ENCODE measurements around the gene WFS1.

The WFS1 gene

DNA sequence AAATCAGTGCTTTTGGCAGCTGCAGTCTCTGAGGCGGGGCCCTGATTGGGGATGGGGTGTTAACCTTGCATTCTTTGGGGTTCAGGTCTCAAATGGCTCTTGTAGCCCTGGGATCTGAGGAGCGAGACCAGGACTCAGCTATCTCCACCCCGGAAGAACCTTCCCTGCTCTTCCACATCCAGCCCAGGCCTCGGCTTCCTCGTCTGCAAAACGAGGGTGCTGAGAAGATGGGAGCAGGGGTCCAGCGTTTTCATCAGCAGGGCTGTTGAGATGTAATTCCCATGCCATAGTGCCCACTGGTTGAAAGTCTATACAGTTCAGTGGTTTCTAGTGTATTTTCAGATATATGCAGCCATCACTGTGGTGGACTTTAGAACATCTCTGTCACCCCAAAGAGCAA is 34.6 kb upstream of the WFS1 start:
- Histone ChIP-seq H3K9ac (no peak overlapping the region), H3K4me2 (peak overlapping the region; percentile 79), H3K36me3 (no peaks in the 10 kb centered on the region), H3K4me3 (peak overlapping the region; percentile 8; the same call in 1 of the 2 replicates), H4K20me1 (no peaks in the 10 kb centered on the region), H3K27ac (peak overlapping the region; percentile 27), H3K27me3 (no peaks in the 10 kb centered on the region), H3K9me3 (no peaks in the 10 kb centered on the region), H3K4me1 (peaks cover 67% of the 10 kb centered on the region)
- no peak for TF ChIP-seq Cebpa-rat (IDR thresholded peaks at IDR 0.05)

DNA sequence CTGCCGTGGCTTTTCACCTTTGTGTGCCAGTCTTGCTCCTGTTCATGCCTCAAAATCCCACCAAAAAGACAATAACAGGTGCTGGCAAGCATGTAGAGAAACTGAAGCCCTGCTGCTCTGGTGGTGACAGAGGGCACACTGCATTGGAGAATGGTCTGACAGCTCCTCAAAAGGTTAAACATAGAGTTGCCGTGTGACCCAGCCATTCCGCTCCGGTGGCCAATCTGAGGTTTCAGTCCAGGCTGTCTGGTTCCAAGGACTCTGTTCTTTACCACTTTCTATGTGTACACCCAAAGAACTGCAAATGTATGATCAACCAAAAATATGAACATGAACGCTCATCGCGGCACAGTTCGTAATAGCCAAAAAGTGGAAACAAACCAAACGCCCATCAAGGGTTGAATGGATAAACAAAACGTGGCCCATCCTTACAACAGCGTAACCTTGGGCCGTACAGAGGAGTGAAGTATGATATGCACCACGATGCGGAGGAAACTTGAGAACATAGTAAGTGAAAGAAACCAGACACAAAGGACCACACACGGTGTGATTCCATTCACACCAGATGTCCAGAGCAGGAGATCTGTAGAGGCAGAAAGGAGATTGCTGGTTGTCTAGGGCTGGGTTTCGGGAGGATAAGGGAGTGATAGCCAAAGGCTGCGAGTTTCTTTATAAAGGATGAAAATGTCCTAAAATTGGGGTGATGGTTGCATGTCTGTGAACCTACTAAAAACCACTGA is 33.6 kb upstream of the WFS1 start:
- peaks cover 56% of the 10 kb centered on the region for H3K4me1 ChIP-seq
- H3K36me3 ChIP-seq: no peaks in the 10 kb centered on the region
- no peak for TF ChIP-seq Cebpa-rat (IDR thresholded peaks at IDR 0.05)
- H3K27ac ChIP-seq: peak overlapping the region; percentile 27; the same call in 1 of the 2 replicates
- H3K9ac ChIP-seq: no peak overlapping the region
- no peak overlapping the region for H3K4me3 ChIP-seq
- H4K20me1 ChIP-seq: no peaks in the 10 kb centered on the region
- H3K4me2 ChIP-seq: peak overlapping the region; percentile 79
- no peaks in the 10 kb centered on the region for H3K9me3 ChIP-seq
- no peaks in the 10 kb centered on the region for H3K27me3 ChIP-seq

DNA sequence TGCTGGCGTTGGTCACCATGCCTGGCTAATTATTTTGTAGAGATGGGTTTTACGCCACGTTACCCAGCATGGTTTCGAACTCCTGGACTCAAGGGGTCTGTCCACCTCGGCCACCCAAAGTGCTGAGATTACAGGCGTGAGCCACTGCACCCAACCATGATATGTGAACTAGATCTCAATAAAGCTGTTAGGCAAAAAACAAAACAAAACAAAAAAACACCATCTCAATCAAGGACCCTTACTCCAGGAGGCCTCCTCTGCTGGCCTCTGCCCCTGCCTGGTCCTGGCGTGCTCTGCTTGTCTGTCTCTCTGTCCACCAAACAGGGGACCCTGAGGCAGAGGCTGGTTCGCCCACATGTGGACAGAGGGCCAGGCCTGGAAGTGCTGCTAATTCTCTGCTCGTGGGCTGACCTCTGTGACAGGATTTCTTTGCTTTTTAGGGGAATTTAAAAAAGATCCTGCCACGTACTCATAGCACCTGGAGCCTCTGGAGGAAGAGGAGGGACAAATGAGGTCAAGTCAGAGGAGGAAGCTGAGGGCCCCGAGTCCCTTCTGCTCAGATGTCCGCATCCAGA is 32.7 kb upstream of the WFS1 start:
- 0 out of 2 replicates have a peak overlapping the region, but pooled peaks have one; percentile 8 for H3K27ac ChIP-seq
- no peak overlapping the region for H3K9ac ChIP-seq
- no peak for TF ChIP-seq Cebpa-rat (IDR thresholded peaks at IDR 0.05)
- H4K20me1 ChIP-seq: no peaks in the 10 kb centered on the region
- H3K9me3 ChIP-seq: no peaks in the 10 kb centered on the region
- no peak overlapping the region for H3K4me3 ChIP-seq
- H3K4me2 ChIP-seq: peak overlapping the region; percentile 23; the same call in 1 of the 2 replicates
- H3K36me3 ChIP-seq: no peaks in the 10 kb centered on the region
- peaks cover 51% of the 10 kb centered on the region for H3K4me1 ChIP-seq
- no peaks in the 10 kb centered on the region for H3K27me3 ChIP-seq

DNA sequence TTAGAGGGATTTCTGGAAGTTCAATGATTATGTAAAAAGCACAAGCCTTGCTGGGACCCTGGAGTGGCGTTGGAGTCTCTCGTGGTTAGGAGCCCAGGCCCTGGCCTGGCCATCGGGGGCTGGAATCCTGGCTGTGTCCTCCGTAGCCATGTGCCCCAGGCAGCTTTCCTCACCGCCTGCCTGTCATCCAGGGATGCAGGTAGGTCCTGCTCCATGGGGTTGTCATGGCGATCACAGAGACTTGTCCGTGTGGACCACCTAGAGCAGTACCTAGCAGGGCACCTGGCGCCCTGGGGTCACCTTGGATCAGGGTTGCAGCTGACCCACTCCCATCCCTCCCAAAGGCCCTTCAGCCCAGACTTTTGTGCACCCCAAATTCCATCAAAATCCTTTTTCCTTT is 30.2 kb upstream of the WFS1 start:
- H3K36me3 ChIP-seq: no peaks in the 10 kb centered on the region
- peaks cover 31% of the 10 kb centered on the region for H3K4me1 ChIP-seq
- no peaks in the 10 kb centered on the region for H4K20me1 ChIP-seq
- H3K4me3 ChIP-seq: no peak overlapping the region
- no peak overlapping the region for H3K27ac ChIP-seq
- H3K9me3 ChIP-seq: peaks cover 11% of the 10 kb centered on the region
- H3K9ac ChIP-seq: no peak overlapping the region
- TF ChIP-seq Cebpa-rat (IDR thresholded peaks at IDR 0.05): no peak
- no peak overlapping the region for H3K4me2 ChIP-seq
- no peaks in the 10 kb centered on the region for H3K27me3 ChIP-seq

DNA sequence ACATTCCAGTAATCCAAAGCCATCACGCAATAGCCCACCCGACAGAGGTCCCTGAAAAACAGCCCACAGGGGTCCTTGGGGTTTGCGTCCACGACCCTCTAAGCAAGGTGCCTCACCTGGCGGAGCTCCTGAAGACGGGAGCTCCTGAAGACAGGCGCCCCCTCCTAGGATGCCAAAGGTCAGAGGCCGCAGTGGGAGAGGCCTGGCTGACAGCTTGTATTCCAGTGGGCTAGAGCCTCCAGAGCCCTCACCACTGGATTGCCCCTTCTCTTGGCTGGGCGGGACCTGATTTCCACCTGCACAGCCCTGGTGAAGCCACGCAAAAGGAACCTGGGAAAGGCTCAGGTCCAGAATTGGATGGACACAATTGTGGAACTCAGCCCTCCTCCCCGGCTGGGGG is 29.7 kb upstream of the WFS1 start:
- H3K27ac ChIP-seq: no peak overlapping the region
- H3K4me3 ChIP-seq: no peak overlapping the region
- peaks cover 15% of the 10 kb centered on the region for H3K9me3 ChIP-seq
- no peak for TF ChIP-seq Cebpa-rat (IDR thresholded peaks at IDR 0.05)
- no peaks in the 10 kb centered on the region for H4K20me1 ChIP-seq
- H3K36me3 ChIP-seq: no peaks in the 10 kb centered on the region
- H3K4me2 ChIP-seq: no peak overlapping the region
- no peak overlapping the region for H3K9ac ChIP-seq
- no peaks in the 10 kb centered on the region for H3K27me3 ChIP-seq
- H3K4me1 ChIP-seq: peaks cover 26% of the 10 kb centered on the region

DNA sequence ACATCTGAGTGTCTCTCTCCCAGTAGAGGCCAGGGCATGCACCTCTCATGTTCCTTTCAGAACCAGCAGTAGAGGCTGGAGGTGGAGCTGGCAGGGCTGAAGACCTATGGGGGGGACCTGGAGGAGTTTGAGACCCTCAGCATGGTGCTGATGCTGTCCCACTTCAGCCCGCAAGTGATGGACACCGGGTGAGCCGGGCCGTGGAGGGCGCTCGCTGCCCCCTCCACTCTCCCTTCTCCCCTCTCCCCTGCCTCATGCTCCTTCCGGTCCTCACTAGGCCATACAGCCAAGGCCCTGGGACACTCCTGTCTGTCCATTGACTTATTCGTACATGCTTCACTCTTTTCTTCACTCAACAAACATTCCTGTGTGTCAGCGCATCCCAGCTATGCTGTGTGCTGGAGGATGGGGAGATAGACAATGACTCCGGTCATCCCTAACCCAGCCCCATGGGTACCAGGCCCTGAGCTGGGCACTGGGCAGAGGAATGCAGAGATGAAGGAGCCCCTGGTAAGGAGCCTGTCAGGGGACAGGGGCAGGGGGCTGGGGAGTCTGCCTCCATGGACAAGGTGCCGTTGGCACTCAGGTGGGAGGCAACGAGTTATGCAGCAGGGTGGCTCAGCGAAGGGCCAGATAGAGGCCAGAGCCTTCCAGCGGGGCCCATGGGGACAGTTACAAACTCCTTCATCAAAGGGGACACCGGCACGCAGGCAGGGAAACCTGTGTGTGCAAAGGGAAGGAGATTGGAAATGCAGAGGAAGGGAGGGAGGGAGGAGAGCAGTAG is 28.4 kb upstream of the WFS1 start:
- no peak overlapping the region for H3K4me2 ChIP-seq
- no peak for TF ChIP-seq Cebpa-rat (IDR thresholded peaks at IDR 0.05)

DNA sequence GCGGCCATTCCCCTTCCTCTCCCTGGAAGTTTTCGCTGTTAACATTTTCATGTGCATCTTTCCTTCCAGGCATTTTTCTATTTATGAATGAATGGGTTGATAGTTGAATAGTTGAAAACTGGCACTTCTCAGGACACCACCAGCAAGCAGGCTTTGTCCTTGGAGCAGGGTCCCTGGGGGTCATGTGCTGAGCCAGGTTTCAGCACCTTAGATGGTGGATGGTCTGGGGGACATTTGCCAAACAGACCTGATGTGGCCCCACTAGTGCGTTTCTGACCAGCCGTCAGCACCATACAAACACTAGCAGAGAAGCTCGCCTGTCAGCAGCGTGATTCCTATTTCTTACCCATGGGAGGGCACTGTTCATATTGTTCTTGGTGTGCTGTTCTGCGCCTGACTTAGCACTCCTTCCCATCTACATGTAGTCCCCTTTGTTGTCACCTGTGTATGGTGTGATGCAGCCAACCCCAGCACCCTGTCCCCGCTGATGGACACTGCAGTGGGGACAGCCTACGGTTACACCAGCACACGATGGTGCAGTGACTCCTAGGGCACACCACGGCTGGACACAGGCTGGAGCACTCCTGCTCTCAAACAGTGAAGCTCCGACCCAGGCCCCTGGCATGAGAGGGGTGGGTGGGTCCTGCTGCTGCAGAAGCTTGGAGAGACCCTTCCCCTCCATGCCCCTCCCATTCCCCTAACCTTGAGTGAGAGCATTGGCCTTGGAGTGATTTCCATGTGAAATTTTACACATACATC is 27.2 kb upstream of the WFS1 start:
- Histone ChIP-seq H3K27me3 (no peaks in the 10 kb centered on the region), H3K36me3 (peaks cover 4% of the 10 kb centered on the region; the same call in 1 of the 2 replicates), H3K4me3 (no peak overlapping the region), H3K4me1 (peaks cover 3% of the 10 kb centered on the region; the same call in 1 of the 2 replicates), H4K20me1 (no peaks in the 10 kb centered on the region), H3K4me2 (no peak overlapping the region), H3K9ac (no peak overlapping the region), H3K9me3 (peaks cover 33% of the 10 kb centered on the region), H3K27ac (no peak overlapping the region)
- TF ChIP-seq Cebpa-rat (IDR thresholded peaks at IDR 0.05): no peak

More for the DNA sequence above, 28.4 kb upstream of the WFS1 start:
- Histone ChIP-seq H3K4me1 (peaks cover 13% of the 10 kb centered on the region), H3K4me3 (no peak overlapping the region), H3K27ac (no peak overlapping the region), H4K20me1 (no peaks in the 10 kb centered on the region), H3K36me3 (peaks cover 4% of the 10 kb centered on the region; the same call in 1 of the 2 replicates), H3K9ac (no peak overlapping the region), H3K27me3 (no peaks in the 10 kb centered on the region), H3K9me3 (peaks cover 28% of the 10 kb centered on the region)

DNA sequence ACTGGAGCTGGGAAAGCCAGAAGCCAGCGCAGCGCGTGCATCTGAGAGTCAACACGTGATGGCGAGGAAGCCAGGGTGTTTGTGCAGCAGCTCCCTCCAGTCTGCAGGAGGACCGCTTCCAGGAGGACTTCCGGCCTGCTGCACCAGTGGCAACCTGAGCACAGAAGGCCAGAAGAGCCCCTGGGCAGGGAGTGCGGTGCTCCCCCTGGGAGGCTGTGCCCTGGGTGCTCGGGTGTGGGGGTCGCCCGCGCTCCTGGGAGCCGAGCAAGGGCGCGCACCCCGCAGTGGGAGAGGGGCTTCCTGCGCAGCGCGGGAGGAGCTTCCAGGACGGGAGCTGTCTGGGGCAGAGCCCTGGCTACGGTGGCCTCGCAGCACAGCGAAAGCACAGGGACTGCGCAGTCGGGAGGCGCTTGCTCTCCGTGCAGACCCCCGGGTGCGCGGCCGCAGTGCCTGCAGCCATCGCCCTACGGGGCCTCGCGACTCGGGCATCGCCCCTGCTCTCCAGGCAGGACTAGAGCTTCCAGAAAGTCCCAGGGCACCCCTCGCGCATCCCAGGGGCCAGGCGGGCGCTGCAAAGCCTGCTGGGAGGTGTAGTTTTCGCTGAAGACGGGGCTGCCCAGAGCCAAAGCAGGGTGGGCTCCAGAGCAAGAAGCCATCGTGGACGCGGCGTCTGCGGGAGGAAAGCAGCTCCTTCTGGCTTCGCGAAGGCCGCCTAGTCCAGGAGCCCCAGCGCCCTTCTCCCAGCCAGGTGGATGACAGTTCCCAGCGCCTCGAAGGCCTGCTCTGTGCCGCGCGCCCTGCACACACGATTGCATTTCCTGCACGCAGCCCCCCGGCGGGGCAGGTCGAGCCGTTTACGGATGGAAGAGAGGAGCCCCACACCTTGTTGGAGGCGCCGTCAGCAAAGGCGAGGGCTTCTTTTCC is 24.1 kb upstream of the WFS1 start:
- Histone ChIP-seq H3K9me3 (peaks cover 33% of the 10 kb centered on the region), H3K36me3 (peaks cover 4% of the 10 kb centered on the region; the same call in 1 of the 2 replicates), H3K4me2 (no peak overlapping the region), H3K4me1 (peaks cover 12% of the 10 kb centered on the region), H4K20me1 (no peaks in the 10 kb centered on the region), H3K9ac (no peak overlapping the region), H3K27me3 (peaks cover 4% of the 10 kb centered on the region), H3K4me3 (no peak overlapping the region; the same call in 1 of the 2 replicates), H3K27ac (no peak overlapping the region)
- TF ChIP-seq Cebpa-rat (IDR thresholded peaks at IDR 0.05): no peak
